GM10266 (cell line): ENCODE results near the gene METTL15.

Source experiments
- DNase-seq: peaks from one replicate; pipeline ENCODE4 v3.0.0; 2012; ENCODE audit errors: extremely low spot score
- TF ChIP-seq, protein P1 (sequence below): IDR thresholded peaks from 2 replicates; pipeline ENCODE4 v1.5.1; 2012; ENCODE audit warnings: mild to moderate bottlenecking, low read depth; ENCODE audit not compliant: control insufficient read depth, insufficient read depth; ENCODE audit errors: missing control alignments

The METTL15 gene

DNA sequence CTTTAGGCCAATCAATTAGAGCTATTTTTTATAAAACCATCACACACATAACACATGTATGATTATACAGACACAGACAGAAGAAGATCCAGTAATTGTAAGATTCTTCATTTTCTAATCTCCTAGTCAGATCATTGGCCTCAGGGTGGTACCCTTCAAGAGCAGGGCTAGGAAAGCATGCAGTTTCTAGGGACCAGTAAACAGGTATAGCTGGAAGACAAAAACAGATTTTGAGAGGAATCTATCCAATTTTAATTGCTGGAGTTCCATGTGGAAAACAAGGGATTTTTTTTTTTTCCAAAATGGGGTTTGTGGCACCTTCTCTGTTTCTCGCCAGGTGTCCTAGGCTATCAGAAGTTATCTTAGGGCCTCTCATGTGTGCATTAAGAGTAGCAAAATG, 29.6 kb downstream of the METTL15 start:
- DNase-seq, result no peak
- TF ChIP-seq, protein P1, sequence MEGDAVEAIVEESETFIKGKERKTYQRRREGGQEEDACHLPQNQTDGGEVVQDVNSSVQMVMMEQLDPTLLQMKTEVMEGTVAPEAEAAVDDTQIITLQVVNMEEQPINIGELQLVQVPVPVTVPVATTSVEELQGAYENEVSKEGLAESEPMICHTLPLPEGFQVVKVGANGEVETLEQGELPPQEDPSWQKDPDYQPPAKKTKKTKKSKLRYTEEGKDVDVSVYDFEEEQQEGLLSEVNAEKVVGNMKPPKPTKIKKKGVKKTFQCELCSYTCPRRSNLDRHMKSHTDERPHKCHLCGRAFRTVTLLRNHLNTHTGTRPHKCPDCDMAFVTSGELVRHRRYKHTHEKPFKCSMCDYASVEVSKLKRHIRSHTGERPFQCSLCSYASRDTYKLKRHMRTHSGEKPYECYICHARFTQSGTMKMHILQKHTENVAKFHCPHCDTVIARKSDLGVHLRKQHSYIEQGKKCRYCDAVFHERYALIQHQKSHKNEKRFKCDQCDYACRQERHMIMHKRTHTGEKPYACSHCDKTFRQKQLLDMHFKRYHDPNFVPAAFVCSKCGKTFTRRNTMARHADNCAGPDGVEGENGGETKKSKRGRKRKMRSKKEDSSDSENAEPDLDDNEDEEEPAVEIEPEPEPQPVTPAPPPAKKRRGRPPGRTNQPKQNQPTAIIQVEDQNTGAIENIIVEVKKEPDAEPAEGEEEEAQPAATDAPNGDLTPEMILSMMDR, result no peak

DNA sequence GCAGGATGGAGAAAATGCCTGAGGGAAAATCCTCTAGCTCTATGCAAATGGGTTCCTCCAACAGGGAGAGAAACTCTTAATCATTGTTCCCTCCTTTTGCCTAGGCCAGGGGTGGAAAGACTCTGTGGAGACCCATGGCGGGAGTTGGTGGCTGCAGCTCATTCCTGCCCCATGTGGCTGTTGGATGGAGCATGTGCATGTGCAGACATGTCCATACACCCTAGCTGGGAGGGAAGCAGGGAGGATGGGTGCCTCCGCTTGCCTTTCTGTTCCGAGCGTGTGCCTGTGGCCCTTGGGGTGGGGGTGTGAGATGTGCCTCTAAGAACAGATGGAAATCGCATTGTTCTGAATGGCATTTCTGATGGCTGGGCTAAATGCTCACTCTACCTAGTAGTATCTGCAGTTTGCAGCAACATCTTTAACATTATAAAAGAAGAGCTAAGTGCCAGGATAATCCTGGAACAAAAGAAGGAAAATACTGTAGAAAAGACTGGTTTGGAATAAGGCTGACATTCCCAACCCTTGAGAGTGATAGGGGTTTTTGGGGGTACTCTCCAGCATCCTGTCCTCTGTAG, 31.7 kb downstream of the METTL15 start:
- TF ChIP-seq, protein P1, result no peak
- no peak for DNase-seq

DNA sequence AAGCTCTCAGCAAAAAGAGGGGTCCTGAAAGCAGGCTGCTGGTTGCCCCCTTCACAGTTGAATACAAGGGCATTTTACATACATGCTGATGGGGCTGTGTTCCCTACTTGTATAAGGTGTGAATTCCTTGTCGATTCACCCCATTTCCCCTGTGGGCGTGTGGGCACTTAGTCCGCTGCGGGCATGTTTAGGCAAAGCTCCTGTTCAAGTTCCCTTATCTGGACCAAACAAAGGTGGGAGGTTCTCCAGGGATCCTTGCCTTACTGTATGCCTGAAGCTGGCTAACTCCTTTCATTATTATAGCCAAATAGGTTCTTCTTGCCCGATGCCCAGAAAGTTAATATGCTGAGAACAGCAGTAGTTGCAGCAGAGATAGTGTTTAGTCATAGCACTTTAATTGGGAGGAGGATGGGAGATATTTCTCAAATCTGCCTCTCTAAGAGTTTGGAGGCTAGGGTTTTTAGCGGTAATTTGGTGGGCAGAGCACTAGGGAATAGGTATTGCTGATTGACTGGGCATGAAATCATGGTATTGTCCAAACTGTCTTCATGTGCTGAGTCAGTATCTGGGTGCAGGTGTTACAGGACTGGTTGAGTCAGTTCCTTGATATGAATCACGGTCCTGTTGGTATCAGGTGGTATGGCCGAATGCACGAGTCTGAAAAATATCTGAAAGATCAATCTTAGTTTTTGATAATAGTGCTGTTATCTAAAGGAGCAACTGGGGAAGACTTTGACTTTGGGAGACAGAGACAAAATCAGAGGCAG, 32.7 kb downstream of the METTL15 start:
- no peak for DNase-seq
- TF ChIP-seq, protein P1, result no peak

DNA sequence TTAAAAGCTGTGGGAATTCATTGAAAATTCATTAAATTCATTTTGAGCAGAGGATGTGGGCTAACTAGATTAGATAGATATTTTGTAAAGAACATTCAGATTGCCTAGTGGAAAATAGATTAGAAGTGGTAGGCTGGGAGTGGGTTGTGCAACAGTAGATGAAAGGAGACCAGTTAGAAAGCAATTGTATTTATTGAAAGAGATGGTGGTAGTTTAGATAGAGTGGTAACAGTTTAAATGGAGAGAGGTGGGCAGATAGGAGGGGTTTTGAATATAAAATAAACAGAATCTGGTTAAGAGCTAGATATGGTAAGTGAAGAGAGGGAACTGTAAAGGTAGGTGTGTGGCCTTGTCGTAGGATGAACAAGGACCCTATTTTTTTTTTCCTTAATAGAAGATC, 34.5 kb downstream of the METTL15 start:
- TF ChIP-seq, protein P1, result no peak
- DNase-seq, result no peak

DNA sequence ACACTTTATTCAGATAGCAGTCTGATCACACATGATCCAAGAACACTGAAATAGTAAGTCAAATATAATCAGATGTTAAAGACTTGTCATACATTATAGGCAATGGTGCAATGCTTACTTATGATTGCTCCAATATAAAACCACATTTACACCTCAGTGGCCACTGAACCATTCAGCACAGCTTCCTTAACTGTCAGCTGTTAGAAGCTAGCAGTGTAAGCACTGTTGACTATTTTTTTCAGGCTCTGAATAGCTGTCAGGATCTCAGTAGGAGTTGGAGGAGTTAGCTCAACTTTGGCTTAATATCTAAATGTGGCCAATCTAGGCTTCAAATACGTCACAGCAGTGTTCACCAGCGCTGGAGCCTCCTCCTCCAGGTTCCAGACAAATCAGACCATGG, 36.6 kb downstream of the METTL15 start:
- DNase-seq, result no peak
- TF ChIP-seq, protein P1, result no peak

DNA sequence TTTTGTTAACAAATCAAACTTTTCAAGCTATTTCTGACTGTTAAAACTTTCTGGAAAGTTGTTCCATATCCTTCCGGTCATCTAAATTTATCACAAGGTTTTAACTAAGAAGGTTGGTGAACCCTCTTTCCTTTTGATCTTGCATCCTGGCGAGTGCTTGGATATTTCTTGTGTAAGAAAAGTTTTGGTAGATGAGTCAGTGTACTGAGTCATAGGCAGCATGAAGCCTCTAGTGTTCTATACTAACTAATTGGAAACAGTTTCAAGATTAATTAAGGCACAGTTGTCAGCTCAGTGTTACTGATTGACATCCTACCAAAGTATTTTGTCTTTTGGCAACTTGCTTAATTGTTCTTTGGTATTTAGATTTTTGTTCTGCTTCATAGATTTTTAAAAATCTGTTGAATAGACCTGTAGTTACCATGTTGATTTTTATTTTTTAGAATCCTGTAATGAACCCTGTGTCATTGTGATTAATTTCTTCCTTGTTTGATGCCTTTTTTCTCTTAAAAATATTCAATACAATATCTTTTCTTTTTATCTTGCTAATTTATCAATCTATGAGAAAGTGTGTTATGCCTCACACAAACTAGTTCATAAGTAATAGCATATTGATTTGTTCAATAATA, 38.0 kb downstream of the METTL15 start:
- TF ChIP-seq, protein P1, result no peak
- no peak for DNase-seq

DNA sequence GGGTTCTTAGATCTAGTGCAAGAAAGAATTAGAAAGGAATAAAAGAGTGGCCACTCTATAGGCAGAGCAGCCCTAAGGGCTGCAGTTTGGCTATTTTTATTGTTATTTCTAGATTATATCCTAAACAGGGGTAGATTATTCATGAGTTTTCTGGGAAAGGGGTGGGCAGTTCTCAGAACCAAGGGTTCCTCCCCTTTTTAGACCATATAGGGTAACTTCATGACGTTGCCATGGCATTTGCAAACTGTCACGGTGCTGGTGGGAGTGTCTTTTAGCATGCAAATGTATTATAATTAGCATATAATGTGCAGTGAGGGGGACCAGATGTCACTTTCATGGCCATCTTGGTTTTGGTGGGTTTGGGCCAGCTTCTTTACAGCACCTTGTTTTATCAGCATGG, 44.6 kb downstream of the METTL15 start:
- DNase-seq, result no peak
- TF ChIP-seq, protein P1, result no peak
